IMR-90 (cell line): Measurements from ENCODE around the gene ITPR2.

Source experiments
- CTCF ChIP-seq: conservative IDR thresholded peaks from 2 replicates; pipeline ENCODE4 v1.5.1; 2012; ENCODE audit warnings: mild to moderate bottlenecking, low read depth, low read length, improper control_type of control experiment
- SMC3 ChIP-seq: fragments of 150-350 bp; IDR thresholded peaks from 2 replicates; pipeline ENCODE4 v1.6.1; 2016; ENCODE audit warnings: low read depth, mild to moderate bottlenecking, antibody characterized with exemption, low read length, moderate library complexity

- TF ChIP-seq CTCF (no peak), SMC3 (no peak)
These were observed 212.1 kb downstream of the ITPR2 start for GRCh38 chr12:26620907-26621306.
